Kidney (tissue), 22 donors: ENCODE results near the gene CIART. TPM values are rescaled to one million over a fixed set of nuclear protein-coding genes. Genes with fewer than 3 reads are reported as not detected.
"Not testable (repeated sequence)": the region's sequence is repeated elsewhere in the genome, so short reads cannot be mapped to it uniquely, and the experiment has no call there.

Source experiments
- DNase-seq, 5 donors: peaks; one replicate each; pipeline ENCODE4 v3.0.0-alpha.2; 2013 to 2020
- FAIRE-seq: peaks from 2 replicates; lab custom pipeline; 2012; peaks lifted over from hg19 to GRCh38; lab: Jason Lieb, UNC
- H3K27ac ChIP-seq, 2 donors: one replicate each; pipeline ENCODE4 v1.7.0; 2013; ENCODE audit warnings: low read depth in 2 of 2, low read length in 2 of 2, inconsistent platforms in 1 of 2
- H3K27me3 ChIP-seq: one replicate; pipeline ENCODE4 v1.7.1; 2013; ENCODE audit warnings: low read length, inconsistent platforms; ENCODE audit not compliant: control insufficient read depth, insufficient read depth
- H3K36me3 ChIP-seq, 3 donors: one replicate each; pipeline versions ENCODE4 v1.7.0 to v1.7.1; 2013; ENCODE audit warnings: low read length in 3 of 3, control low read depth in 1 of 3, inconsistent platforms in 1 of 3; ENCODE audit not compliant: insufficient read depth in 3 of 3, control insufficient read depth in 2 of 3
- H3K4me1 ChIP-seq, 3 donors: one replicate each; pipeline versions ENCODE4 v1.7.0 to v1.7.1; 2013; ENCODE audit warnings: low read length in 3 of 3, inconsistent platforms in 1 of 3, low read depth in 1 of 3; ENCODE audit not compliant: control insufficient read depth in 2 of 3, insufficient read depth in 2 of 3
- H3K4me3 ChIP-seq, 3 donors: one replicate each; pipeline versions ENCODE4 v1.7.0 to v1.8.1; 2013; ENCODE audit warnings: low read length in 3 of 3, control low read depth in 1 of 3, inconsistent platforms in 1 of 3
- H3K9ac ChIP-seq, 3 donors: one replicate each; pipeline versions ENCODE4 v1.7.0 to v1.7.1; 2013; ENCODE audit warnings: low read length in 3 of 3, control low read depth in 1 of 3, inconsistent platforms in 1 of 3
- H3K9me3 ChIP-seq, 3 donors: one replicate each; pipeline versions ENCODE4 v1.7.0 to v1.7.1; 2013; ENCODE audit warnings: low read length in 3 of 3, control low read depth in 1 of 3, inconsistent platforms in 1 of 3; ENCODE audit not compliant: control insufficient read depth in 2 of 3, insufficient read depth in 1 of 3
- intact Hi-C: fragments of 100-400 bp; cut with DNase I; formaldehyde crosslinking; loops from one replicate; pipeline ENCODE4 v1.11.1; 2022
- long read RNA-seq, 10 donors: library from polyadenylated mRNA in 1 of 10; unstranded in 1 of 10; transcript quantifications; one replicate each; pipeline ENCODE4 v2.0.0 and lab custom pipeline, GENCODE V29; 2021 to 2026
- polyA plus RNA-seq: library from polyadenylated mRNA; stranded (reverse); fragments of 350-450 nt; fragmentation: Illumina TruSeq; extraction: RNeasy Lipid Tissue Mini Kit (QIAGEN cat#74804); gene quantifications from one replicate; pipeline ENCODE4 v1.2.3, GENCODE V29; 2014; ENCODE audit warnings: low read depth, low replicate concordance; ENCODE audit not compliant: insufficient read depth
- total RNA-seq: library from RNA; stranded (reverse); fragmentation: NEBNext Ultra II Directional; extraction: Animal tissue kit (Norgen Biotek cat#: 25700); gene quantifications from one replicate; pipeline ENCODE4 v1.2.1, GENCODE V29; 2021
- TF ChIP-seq, protein P1 (sequence below): IDR thresholded peaks from 3 replicates; pipeline ENCODE4 v1.5.1; 2012; ENCODE audit warnings: mild to moderate bottlenecking, moderate library complexity, borderline replicate concordance; ENCODE audit not compliant: insufficient read depth; ENCODE audit errors: extremely low read depth
- donor health status: control.
- donor health status: control.
- donor health status: control.
- donor health status: control.
- donor health status: control.
- donor health status: DM: yes; HTN: yes; CAD: no.
- donor health status: Normal renal cell carcinoma (clear cell type).

The CIART gene, protein sequence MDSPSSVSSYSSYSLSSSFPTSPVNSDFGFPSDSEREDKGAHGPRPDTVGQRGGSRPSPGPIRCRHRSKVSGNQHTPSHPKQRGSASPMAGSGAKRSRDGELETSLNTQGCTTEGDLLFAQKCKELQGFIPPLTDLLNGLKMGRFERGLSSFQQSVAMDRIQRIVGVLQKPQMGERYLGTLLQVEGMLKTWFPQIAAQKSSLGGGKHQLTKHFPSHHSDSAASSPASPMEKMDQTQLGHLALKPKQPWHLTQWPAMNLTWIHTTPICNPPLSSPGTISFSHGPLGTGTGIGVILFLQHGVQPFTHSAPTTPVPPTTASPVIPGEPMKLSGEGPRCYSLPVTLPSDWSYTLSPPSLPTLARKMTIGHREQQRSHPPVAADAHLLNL
- total RNA-seq = 8.8 TPM
- 9.1 TPM for polyA plus RNA-seq
- long read RNA-seq, donor 1, partial matches to known transcripts = 0 of 3 reads
- long read RNA-seq, donor 1, other reads (novel, unspliced or antisense) = 0 of 3 reads
- long read RNA-seq, donor 2, partial matches to known transcripts = 0 of 5 reads
- long read RNA-seq, donor 2, other reads (novel, unspliced or antisense) = 0 of 5 reads
- long read RNA-seq, donor 3, partial matches to known transcripts = 0 of 6 reads
- long read RNA-seq, donor 3, other reads (novel, unspliced or antisense) = 0 of 6 reads
- long read RNA-seq, donor 4, partial matches to known transcripts = 0 of 1 reads
- long read RNA-seq, donor 4, other reads (novel, unspliced or antisense) = 0 of 1 reads
- long read RNA-seq, donor 5, partial matches to known transcripts = 0 of 1 reads
- long read RNA-seq, donor 5, other reads (novel, unspliced or antisense) = 0 of 1 reads
- long read RNA-seq, donor 6, partial matches to known transcripts = 0 of 8 reads
- long read RNA-seq, donor 6, other reads (novel, unspliced or antisense) = 0 of 8 reads
- long read RNA-seq, donor 7, partial matches to known transcripts = 0 of 7 reads
- long read RNA-seq, donor 7, other reads (novel, unspliced or antisense) = 1 of 7 reads
- long read RNA-seq, donor 8 = 0 reads
- long read RNA-seq, donor 9 = 0 reads
- long read RNA-seq, donor 10, partial matches to known transcripts = 0 of 3 reads
- long read RNA-seq, donor 10, other reads (novel, unspliced or antisense) = 0 of 3 reads

DNA sequence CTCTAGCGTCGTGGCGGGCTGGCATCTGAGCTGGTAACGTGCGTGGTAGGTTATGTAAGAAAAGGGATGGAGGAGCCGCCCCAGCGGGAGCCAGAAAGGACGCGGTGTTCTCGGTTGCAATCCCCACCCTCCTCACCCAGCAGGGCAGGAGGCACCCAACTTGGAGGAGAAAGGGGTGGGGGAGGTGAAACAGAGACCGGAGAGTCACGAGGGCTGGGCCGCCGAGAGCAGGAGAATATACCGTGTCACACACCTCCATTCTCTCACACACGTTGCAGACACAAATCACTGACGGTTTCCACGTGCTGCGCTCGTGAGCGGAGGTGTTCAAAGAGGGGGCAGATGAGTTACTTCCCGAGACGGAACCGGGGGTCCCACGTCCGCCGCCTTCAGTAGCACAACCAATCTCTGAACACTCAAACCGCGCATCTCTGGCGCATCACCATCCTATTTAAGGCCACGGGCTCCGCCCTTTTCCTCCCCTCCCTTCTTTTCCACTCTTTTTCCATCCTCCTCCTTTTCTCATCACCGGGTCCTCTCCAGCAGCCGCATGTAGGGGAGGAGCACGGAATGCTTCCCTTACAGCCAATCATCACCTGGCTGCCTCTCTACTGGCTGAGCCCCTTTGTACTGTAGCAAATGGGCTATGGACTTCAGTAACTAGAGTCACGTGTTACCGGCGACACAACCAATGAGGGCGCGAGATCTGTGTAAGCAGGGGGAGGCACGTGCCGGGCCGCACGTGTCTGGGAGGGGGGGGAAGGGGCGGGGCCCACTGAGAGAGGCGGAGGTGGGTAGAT lies at the start of gene CIART:
Gene CIART, plus strand, starts transcription at position 797 of the 800 bp plus-strand sequence. CDS start 714 bp downstream, outside the sequence.
- Histone ChIP-seq H3K9me3 (no peaks in the 10 kb centered on the region), H3K4me3 (peak within 1 kb of the TSS; percentile 80 to 93 (median 92)), H3K27ac (peak within 1 kb of the TSS; percentile 90 to 92), H3K4me1 (peaks cover 0 to 22% (median 15%) of the 10 kb centered on the region in 3 donors), H3K36me3 (peaks cover 0 to 6% (median 5%) of the 10 kb centered on the region in 3 donors), H3K9ac (peak within 1 kb of the TSS; percentile 66 to 89 (median 87)), H3K27me3 (no peaks in the 10 kb centered on the region)
- FAIRE-seq (peak; percentile 90), DNase-seq (peak; percentile 97 to 99 (median 98))
- intact Hi-C loops = no loop called here
- TF ChIP-seq, protein P1, sequence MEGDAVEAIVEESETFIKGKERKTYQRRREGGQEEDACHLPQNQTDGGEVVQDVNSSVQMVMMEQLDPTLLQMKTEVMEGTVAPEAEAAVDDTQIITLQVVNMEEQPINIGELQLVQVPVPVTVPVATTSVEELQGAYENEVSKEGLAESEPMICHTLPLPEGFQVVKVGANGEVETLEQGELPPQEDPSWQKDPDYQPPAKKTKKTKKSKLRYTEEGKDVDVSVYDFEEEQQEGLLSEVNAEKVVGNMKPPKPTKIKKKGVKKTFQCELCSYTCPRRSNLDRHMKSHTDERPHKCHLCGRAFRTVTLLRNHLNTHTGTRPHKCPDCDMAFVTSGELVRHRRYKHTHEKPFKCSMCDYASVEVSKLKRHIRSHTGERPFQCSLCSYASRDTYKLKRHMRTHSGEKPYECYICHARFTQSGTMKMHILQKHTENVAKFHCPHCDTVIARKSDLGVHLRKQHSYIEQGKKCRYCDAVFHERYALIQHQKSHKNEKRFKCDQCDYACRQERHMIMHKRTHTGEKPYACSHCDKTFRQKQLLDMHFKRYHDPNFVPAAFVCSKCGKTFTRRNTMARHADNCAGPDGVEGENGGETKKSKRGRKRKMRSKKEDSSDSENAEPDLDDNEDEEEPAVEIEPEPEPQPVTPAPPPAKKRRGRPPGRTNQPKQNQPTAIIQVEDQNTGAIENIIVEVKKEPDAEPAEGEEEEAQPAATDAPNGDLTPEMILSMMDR = no peak

DNA sequence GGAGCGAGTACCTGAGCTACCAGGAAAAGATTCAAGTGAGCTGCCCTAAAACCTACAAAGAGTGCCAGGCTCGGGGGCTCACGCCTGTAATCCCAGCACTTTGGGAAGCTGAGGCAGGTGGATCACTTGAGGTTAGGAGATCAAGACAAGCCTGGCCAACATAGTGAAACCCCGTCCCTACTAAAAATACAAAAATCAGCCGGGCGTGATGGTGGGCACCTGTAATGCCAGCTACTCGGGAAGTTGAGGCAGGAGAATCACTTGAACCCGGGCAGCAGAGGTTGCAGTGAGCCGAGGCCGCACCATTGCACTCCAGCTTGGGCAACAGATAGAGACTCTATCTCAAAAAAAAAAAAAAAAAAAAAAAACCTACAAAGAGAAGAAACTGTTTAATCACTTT lies 49.4 kb upstream of the CIART start:
- H3K4me1 ChIP-seq, DNase-seq, intact Hi-C loops, H3K9me3 ChIP-seq, H3K36me3 ChIP-seq, H3K4me3 ChIP-seq, H3K27ac ChIP-seq, H3K9ac ChIP-seq, FAIRE-seq, H3K27me3 ChIP-seq: not testable (repeated sequence)

DNA sequence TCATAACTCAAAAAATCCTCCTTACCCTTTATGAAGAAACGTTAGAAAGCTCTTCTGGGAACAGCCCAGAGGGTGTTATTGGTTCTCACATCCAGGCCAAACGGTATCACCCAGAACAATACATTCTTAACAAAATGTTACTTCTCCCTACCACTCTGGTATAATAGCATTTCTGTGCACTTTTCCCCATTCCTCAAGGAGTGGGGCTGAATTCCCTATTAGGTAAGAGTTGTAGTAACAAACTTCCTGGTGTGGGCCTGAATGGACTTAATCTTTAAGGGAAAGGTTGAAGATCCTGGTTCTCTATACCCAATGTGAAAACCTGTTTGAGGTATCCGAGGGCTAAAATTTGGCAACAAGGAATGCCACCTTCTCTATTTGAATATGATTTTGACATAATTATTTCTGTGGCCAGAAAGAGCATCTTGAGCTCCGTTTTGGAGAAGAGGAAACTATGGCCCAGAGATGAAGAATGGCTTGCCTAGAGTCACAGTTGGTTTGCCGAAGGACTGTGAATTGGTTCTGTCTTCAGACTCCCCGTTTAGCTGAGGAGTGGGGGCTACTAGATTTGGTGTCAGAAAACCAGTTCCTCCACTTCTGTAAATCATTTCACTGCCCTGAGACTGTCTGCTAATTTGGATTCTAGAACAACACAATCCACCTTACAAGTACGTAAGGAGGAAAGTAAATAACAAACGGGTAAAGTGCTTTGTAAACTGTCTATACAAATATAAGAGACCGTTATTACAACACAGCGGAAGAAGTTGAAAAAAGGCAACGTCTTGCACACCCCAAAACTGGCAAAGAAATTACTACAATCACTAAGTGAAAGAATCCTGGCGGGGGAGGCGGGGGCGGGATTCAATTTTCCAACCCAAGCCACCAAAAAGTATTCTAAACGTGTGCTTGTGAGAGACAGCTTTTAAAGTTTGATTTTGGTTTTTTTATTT lies 48.7 kb upstream of the CIART start:
- Histone ChIP-seq H3K27ac (peak overlapping the region; percentile 93 to 94), H3K9ac (peak overlapping the region; percentile 63 to 97 (median 97)), H3K36me3 (no peaks in the 10 kb centered on the region), H3K9me3 (no peaks in the 10 kb centered on the region), H3K27me3 (no peaks in the 10 kb centered on the region), H3K4me1 (peaks cover 0 to 3% (median 0%) of the 10 kb centered on the region in 3 donors), H3K4me3 (peak overlapping the region; percentile 80 to 98 (median 88))
- DNase-seq (peak in 3 of 5 donors; percentile 53 to 87 (median 84)), FAIRE-seq (no peak)
- intact Hi-C loops = no loop called here
- TF ChIP-seq, protein P1 = no peak
